Cardiac fibroblast (primary cell): ENCODE measurements around the gene ZNF438.

Experiments used
- DNase-seq, 2 donors: peaks; one replicate each; pipeline versions ENCODE4 v3.0.0 to v3.0.0-alpha.2; 2010; ENCODE audit warnings: low read depth in 2 of 2
- H3K4me3 ChIP-seq, 2 donors: replicated peaks in 1 of 2; 1 replicate in 1 of 2; 2 replicates in 1 of 2; pipeline ENCODE4 v1.5.1; 2011; ENCODE audit warnings: low read depth in 2 of 2, low read length in 2 of 2, mild to moderate bottlenecking in 2 of 2, moderate library complexity in 1 of 2
- TF ChIP-seq, protein P1 (sequence below): IDR thresholded peaks from one replicate; pipeline ENCODE4 v1.5.1; 2011; ENCODE audit warnings: low read depth, mild to moderate bottlenecking, low read length, inconsistent platforms

ZNF438 gene

DNA sequence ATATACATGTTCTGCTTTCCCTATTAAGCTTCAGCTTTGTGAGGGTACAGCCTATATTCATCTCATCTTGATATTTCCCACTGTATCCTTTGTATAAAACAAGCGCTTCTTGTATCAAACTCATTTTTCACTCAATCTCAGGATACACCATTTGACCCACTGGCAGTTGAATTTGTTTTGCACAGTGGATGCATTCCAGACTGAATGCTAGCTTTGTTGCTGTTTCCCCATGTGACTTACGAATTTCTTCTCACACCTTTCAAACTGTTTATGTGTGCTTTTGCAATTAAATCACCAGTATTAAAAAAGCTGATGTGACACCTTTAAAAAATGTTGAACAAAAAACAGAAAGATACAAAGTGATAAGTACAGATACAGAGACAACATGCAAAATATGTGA, 180.9 kb downstream of the ZNF438 start:
- no peak overlapping the region for H3K4me3 ChIP-seq
- no peak for DNase-seq
- TF ChIP-seq, protein P1, sequence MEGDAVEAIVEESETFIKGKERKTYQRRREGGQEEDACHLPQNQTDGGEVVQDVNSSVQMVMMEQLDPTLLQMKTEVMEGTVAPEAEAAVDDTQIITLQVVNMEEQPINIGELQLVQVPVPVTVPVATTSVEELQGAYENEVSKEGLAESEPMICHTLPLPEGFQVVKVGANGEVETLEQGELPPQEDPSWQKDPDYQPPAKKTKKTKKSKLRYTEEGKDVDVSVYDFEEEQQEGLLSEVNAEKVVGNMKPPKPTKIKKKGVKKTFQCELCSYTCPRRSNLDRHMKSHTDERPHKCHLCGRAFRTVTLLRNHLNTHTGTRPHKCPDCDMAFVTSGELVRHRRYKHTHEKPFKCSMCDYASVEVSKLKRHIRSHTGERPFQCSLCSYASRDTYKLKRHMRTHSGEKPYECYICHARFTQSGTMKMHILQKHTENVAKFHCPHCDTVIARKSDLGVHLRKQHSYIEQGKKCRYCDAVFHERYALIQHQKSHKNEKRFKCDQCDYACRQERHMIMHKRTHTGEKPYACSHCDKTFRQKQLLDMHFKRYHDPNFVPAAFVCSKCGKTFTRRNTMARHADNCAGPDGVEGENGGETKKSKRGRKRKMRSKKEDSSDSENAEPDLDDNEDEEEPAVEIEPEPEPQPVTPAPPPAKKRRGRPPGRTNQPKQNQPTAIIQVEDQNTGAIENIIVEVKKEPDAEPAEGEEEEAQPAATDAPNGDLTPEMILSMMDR, result no peak

DNA sequence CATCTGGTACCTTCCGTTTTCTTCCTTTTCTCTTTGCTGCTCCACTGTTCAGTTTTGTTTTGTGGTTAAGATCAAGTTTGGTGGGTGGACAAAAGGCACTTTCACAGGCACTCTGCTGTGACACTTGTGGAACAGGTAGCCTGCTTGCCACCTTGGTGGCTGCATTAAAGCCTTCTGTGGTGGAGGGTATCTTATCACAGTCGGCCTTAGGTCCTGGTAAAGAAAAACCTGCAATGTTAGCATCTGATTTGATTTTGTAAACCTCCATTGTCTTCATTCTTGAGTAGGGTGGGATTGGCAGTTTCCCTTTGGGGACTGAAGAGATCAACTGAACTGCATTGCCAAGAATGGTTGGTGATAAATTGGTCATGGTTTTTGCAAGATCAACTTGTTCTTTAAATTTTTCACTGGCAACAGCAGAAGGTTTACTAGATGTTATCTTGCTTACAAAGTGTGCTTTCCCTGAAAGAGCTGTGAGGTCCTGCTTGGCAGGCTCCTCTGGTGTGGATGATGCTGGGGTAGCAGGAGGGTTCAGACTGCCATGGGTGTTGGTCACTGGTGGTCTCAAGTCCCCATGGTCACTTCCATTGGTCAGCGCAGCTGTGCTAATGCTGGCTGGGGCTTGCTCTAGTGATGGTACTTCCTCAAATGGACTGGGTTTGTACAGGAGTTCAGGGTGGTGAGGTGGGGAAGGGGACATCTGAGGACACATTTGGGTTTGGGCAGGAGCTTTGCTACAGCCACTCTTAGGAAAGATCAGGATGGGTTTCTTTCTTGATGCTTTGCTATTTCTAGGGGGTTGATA, 182.2 kb downstream of the ZNF438 start:
- no peak for DNase-seq
- no peak overlapping the region for H3K4me3 ChIP-seq
- TF ChIP-seq, protein P1, result no peak

DNA sequence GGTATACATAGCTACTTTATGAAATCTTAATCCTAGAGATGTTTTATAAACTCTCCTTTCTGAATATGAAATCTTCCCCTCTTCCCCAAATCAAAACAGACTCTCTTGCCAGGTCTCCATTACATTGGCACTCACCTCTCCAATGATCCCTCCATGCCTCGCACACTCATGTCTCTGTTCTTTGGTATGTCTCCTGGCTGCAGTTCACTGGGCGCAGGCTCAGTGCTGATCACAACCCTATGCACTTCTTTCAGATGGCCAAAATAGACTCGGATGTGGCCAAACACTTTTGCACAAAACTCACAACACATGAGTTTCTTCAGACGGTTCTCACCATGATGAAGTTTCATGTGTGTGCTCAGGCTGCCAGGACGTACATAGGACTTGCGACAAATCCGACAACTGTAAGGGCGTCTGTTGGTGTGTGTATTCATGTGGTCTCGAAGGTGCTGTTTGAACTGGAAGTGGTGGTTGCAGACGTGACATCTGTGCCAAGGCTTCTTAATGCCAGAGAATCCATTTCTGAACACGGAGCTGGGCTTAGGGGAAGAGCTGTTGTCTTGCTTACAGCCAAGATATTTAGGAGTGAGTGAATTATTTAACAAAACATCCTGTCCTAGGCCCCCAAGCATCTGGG, 183.2 kb downstream of the ZNF438 start:
- H3K4me3 ChIP-seq, result no peak overlapping the region
- no peak for DNase-seq
- TF ChIP-seq, protein P1, result no peak

DNA sequence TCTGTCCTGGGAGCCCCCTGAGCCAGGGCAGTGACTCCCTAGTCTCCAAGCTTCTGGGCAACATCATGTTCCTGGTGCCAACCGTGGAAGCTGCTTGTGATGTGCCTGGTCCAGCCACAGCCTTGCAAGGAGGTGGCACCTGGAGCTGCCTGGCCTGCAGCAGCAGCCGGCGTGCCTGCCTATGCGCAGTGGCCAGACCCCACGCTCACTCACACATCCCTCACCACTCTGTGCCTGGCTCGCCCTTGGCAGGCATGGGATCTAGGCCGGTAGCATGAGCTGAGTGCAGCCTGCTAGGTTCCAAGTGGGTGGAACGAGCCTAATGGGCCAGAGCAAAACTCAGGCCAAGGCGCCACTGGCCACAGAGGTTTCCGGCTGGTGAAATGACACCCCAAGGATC, 184.0 kb downstream of the ZNF438 start:
- H3K4me3 ChIP-seq, result no peak overlapping the region
- DNase-seq, result no peak
- TF ChIP-seq, protein P1, result no peak

DNA sequence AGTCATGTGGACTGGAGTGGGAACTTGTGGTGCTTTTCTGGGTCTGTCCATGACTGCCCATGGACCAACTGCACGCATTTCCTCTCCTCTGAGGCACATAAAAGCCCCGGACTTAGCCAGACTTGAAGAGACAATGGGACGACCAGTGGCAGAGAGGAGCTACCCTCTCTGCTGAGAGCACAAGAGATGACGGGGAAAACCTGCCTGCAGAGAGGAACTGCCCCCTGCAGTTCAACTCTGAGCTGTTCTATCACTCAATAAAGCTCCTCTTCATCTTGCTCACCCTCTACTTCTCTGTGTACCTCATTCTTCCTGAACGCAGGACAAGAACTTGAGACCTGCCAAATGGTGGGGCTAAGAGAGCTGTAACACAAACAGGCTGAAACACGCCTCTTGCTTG, 184.5 kb downstream of the ZNF438 start:
- no peak for DNase-seq
- H3K4me3 ChIP-seq, result no peak overlapping the region
- TF ChIP-seq, protein P1, result no peak

DNA sequence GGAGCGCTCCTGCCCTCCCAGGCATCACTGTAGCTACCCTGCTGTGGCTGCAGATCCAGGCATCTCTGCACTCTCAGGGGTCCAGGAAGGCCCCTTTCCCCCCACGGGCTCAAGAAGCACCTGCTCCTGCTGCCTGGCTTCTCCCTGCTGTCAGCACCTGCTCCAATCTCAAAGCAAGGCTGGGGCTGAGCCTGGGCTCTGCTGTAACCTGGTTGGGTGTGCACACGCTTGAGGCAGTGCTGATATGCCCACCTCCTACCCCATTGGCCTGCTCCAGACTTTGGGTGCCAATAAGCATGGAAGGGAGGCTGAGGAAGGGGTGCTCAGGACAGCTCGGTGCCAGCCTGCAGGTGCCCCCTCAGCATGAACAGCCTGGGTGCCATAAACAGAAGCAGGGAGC, 185.0 kb downstream of the ZNF438 start:
- DNase-seq, result no peak
- TF ChIP-seq, protein P1, result no peak
- no peak overlapping the region for H3K4me3 ChIP-seq
